ENCODE results near the gene SYS1.

SYS1 gene

GRCh38 chr20:45392733-45393132, 29.8 kb downstream of the SYS1 start:
- DNase-seq, result no peak

- no peak for DNase-seq
These were observed 31.5 kb downstream of the SYS1 start for GRCh38 chr20:45394221-45395113.

GRCh38 chr20:45395114-45395415, 32.1 kb downstream of the SYS1 start:
- no peak for DNase-seq

- no peak for DNase-seq
These were observed 36.1 kb downstream of the SYS1 start for GRCh38 chr20:45399018-45399417.

- DNase-seq, result no peak
These were observed 37.5 kb downstream of the SYS1 start for GRCh38 chr20:45400346-45401031.

- no peak for DNase-seq
These were observed 40.0 kb downstream of the SYS1 start for GRCh38 chr20:45402946-45403345.

- DNase-seq, result no peak
These were observed 41.5 kb downstream of the SYS1 start for GRCh38 chr20:45404438-45404837.

GRCh38 chr20:45405571-45406259, 42.8 kb downstream of the SYS1 start:
- DNase-seq, result no peak

- DNase-seq, result peak; percentile 26
These were observed 43.5 kb downstream of the SYS1 start for GRCh38 chr20:45406260-45407066.

GRCh38 chr20:45407067-45407745, 44.2 kb downstream of the SYS1 start:
- DNase-seq, result no peak

GRCh38 chr20:45407783-45408645, 45.1 kb downstream of the SYS1 start, which contains the start of gene DBNDD2:
DBNDD2 (plus strand) TSS chr20:45408289; CDS start chr20:45408468, 179 bp downstream.
- no peak for DNase-seq

- no peak for DNase-seq
These were observed 45.8 kb downstream of the SYS1 start for GRCh38 chr20:45408646-45409213.

- DNase-seq, result no peak
These were observed 46.7 kb downstream of the SYS1 start for GRCh38 chr20:45409521-45410272.

GRCh38 chr20:45410887-45411286, 47.9 kb downstream of the SYS1 start:
- no peak for DNase-seq

- DNase-seq, result no peak
These were observed 49.7 kb downstream of the SYS1 start for GRCh38 chr20:45412653-45413052.

- DNase-seq, result no peak
These were observed 50.5 kb downstream of the SYS1 start for GRCh38 chr20:45413479-45413878.

- DNase-seq, result peak; percentile 96
These were observed 53.1 kb downstream of the SYS1 start, which contains the start of gene PIGT for GRCh38 chr20:45415822-45416637. PIGT (plus strand) TSS chr20:45416141; CDS start chr20:45416157, 16 bp downstream.

GRCh38 chr20:45416917-45417316, 54.0 kb downstream of the SYS1 start:
- DNase-seq, result peak; percentile 51

Data from hematopoietic multipotent progenitor cell treated with erythropoietin and hydrocortisone succinate and interleukin-3 and kit ligand, for 6 days (in vitro differentiated cells).